Neural cell (in vitro differentiated cells): ENCODE results near the gene MINK1. TPM values are rescaled to one million over a fixed set of nuclear protein-coding genes. Genes with fewer than 3 reads are reported as not detected.
"Not testable (repeated sequence)": the region's sequence is repeated elsewhere in the genome, so short reads cannot be mapped to it uniquely, and the experiment has no call there.

Source experiments
- H2AFZ ChIP-seq: fragments of 200-600, 300-800 bp; sonication (generic), shearing (Covaris generic); 2 replicates; pipeline ENCODE4 v1.6.0; 2014; ENCODE audit warnings: low read depth, mild to moderate bottlenecking, antibody characterized with exemption, low read length, moderate library complexity
- H3F3A ChIP-seq: fragments of 200-600 bp; shearing (Covaris generic); 2 replicates; pipeline ENCODE4 v1.6.1; 2016; ENCODE audit warnings: mild to moderate bottlenecking, moderate library complexity, mixed read lengths, antibody characterized with exemption, low read length; ENCODE audit not compliant: insufficient read depth, poor library complexity, severe bottlenecking
- H3K27ac ChIP-seq: fragments of 200-600, 300-800 bp; sonication (generic), shearing (Covaris generic); 2 replicates; pipeline ENCODE4 v1.5.1; 2014; ENCODE audit warnings: mild to moderate bottlenecking, low read length, moderate library complexity
- H3K27me3 ChIP-seq: fragments of 300-800, 200-600 bp; sonication (generic), shearing (Covaris generic); 2 replicates; pipeline ENCODE4 v1.6.0; 2014; ENCODE audit warnings: mild to moderate bottlenecking, low read depth, low read length, moderate library complexity; ENCODE audit not compliant: insufficient read depth
- H3K36me3 ChIP-seq: fragments of 300-800, 200-600 bp; sonication (generic), shearing (Covaris generic); 2 replicates; pipeline ENCODE4 v1.5.1; 2014; ENCODE audit warnings: mild to moderate bottlenecking, antibody characterized with exemption, low read length, moderate library complexity; ENCODE audit not compliant: insufficient read depth
- H3K4me2 ChIP-seq: fragments of 300-800, 200-600 bp; sonication (generic), shearing (Covaris generic); 2 replicates; pipeline ENCODE4 v1.6.0; 2014; ENCODE audit warnings: mild to moderate bottlenecking, low read length
- H3K4me3 ChIP-seq: fragments of 300-800, 200-600 bp; sonication (generic), shearing (Covaris generic); 2 replicates; pipeline ENCODE4 v1.5.1; 2014; ENCODE audit warnings: mild to moderate bottlenecking, low read length, moderate library complexity
- H3K79me2 ChIP-seq: fragments of 200-600 bp; shearing (Covaris generic); replicated peaks from 2 replicates; pipeline ENCODE4 v1.6.0; 2014; ENCODE audit warnings: mild to moderate bottlenecking, low read length, moderate library complexity; ENCODE audit not compliant: insufficient read depth
- H3K9ac ChIP-seq: fragments of 300-800, 200-600 bp; sonication (generic), shearing (Covaris generic); 2 replicates; pipeline ENCODE4 v1.6.1; 2016; ENCODE audit warnings: mild to moderate bottlenecking, low read length, mixed read lengths
- H3K9me2 ChIP-seq: fragments of 200-600 bp; shearing (Covaris generic); 2 replicates; pipeline ENCODE4 v1.6.1; 2016; ENCODE audit warnings: mild to moderate bottlenecking, low read length, mixed read lengths; ENCODE audit not compliant: insufficient read depth
- H3K9me3 ChIP-seq: fragments of 200-600, 300-800 bp; sonication (generic), shearing (Covaris generic); 2 replicates; pipeline ENCODE4 v1.6.1; 2016; ENCODE audit warnings: mild to moderate bottlenecking, mixed run types, low read length, moderate library complexity, mixed read lengths
- H4K20me1 ChIP-seq: fragments of 200-600 bp; shearing (Covaris generic); 2 replicates; pipeline ENCODE4 v1.6.1; 2016; ENCODE audit warnings: mild to moderate bottlenecking, mixed run types; ENCODE audit not compliant: insufficient read depth
- CTCF ChIP-seq: fragments of 450-650 bp; IDR thresholded peaks from 2 replicates; pipeline ENCODE4 v1.5.1; 2014; ENCODE audit warnings: antibody characterized with exemption, mild to moderate bottlenecking, moderate library complexity; ENCODE audit not compliant: poor library complexity, severe bottlenecking
- EP300 ChIP-seq: fragments of 450-650 bp; conservative IDR thresholded peaks from 2 replicates; pipeline ENCODE4 v1.6.1; 2014; ENCODE audit warnings: antibody characterized with exemption, mild to moderate bottlenecking, moderate library complexity; ENCODE audit not compliant: poor library complexity, severe bottlenecking
- EZH2 ChIP-seq: fragments of 200-600, 300-800 bp; shearing (Covaris generic), sonication (generic); IDR thresholded peaks from 2 replicates; pipeline ENCODE4 v1.6.1; 2014; ENCODE audit warnings: antibody characterized with exemption, low read length, borderline replicate concordance, mild to moderate bottlenecking; ENCODE audit not compliant: insufficient read depth, poor library complexity, severe bottlenecking
- MXI1 ChIP-seq: fragments of 450-650 bp; conservative IDR thresholded peaks from 2 replicates; pipeline ENCODE4 v1.6.1; 2014; ENCODE audit warnings: antibody characterized with exemption, mild to moderate bottlenecking; ENCODE audit not compliant: poor library complexity, severe bottlenecking
- POLR2AphosphoS5 ChIP-seq: IDR thresholded peaks from 2 replicates; pipeline ENCODE4 v1.6.1; 2012
- RAD21 ChIP-seq: fragments of 450-650 bp; conservative IDR thresholded peaks from 2 replicates; pipeline ENCODE4 v1.6.1; 2014; ENCODE audit warnings: antibody characterized with exemption, mild to moderate bottlenecking, moderate library complexity
- REST ChIP-seq: IDR thresholded peaks from 2 replicates; pipeline ENCODE4 v1.6.1; 2012; ENCODE audit warnings: borderline replicate concordance
- SMC3 ChIP-seq: fragments of 450-650 bp; conservative IDR thresholded peaks from 2 replicates; pipeline ENCODE4 v1.6.1; 2014; ENCODE audit warnings: antibody characterized with exemption, mild to moderate bottlenecking, moderate library complexity; ENCODE audit not compliant: poor library complexity
- TAF1 ChIP-seq: IDR thresholded peaks from 2 replicates; pipeline ENCODE4 v1.6.1; 2012; ENCODE audit warnings: low read depth
- polyA plus RNA-seq: library from polyadenylated mRNA; depleted of rRNA; stranded (reverse); fragments of >200 nt; gene quantifications from 2 replicates; pipeline ENCODE4 v1.2.3, GENCODE V29; 2014

MINK1 gene
- polyA plus RNA-seq, 1 donor from 2014 or later: 38.1 TPM

GRCh38 chr17:4832829-4833177, 337 bp upstream of the MINK1 start:
- H3K9me3 ChIP-seq, H3K4me2 ChIP-seq, H3K36me3 ChIP-seq, H3K9me2 ChIP-seq, H3F3A ChIP-seq, H4K20me1 ChIP-seq, H3K27me3 ChIP-seq: not testable (repeated sequence)
- H3K4me3 ChIP-seq: peak overlapping the region; percentile 100
- peak overlapping the region; percentile 70 for H2AFZ ChIP-seq
- TF ChIP-seq EP300: peak; percentile 46
- peak overlapping the region; percentile 95 for H3K9ac ChIP-seq
- H3K79me2 ChIP-seq: peaks cover 43% of the 10 kb centered on the region
- peak overlapping the region; percentile 91 for H3K27ac ChIP-seq

GRCh38 chr17:4833941-4834680, 971 bp downstream of the MINK1 start:
- Histone ChIP-seq H3K27ac (peak overlapping the region; percentile 87), H3K27me3 (no peaks in the 10 kb centered on the region), H3F3A (no peaks in the 10 kb centered on the region), H3K9ac (peak overlapping the region; percentile 95), H3K4me3 (peak overlapping the region; percentile 100), H4K20me1 (no peaks in the 10 kb centered on the region), H3K4me2 (peak overlapping the region; percentile 97), H2AFZ (peak overlapping the region; percentile 56), H3K36me3 (no peaks in the 10 kb centered on the region), H3K9me3 (no peaks in the 10 kb centered on the region), H3K79me2 (peaks cover 52% of the 10 kb centered on the region), H3K9me2 (no peaks in the 10 kb centered on the region)
- TF ChIP-seq POLR2AphosphoS5: peak; percentile 35
- TF ChIP-seq MXI1: peak; percentile 28
- no peak for TF ChIP-seq RAD21

- Histone ChIP-seq H3K27me3 (no peaks in the 10 kb centered on the region), H3K27ac (peak overlapping the region; percentile 87), H3K9me3 (no peaks in the 10 kb centered on the region), H3K4me2 (peak overlapping the region; percentile 97), H3K4me3 (peak overlapping the region; percentile 100), H2AFZ (no peak overlapping the region), H3K9me2 (no peaks in the 10 kb centered on the region), H4K20me1 (no peaks in the 10 kb centered on the region), H3F3A (no peaks in the 10 kb centered on the region), H3K36me3 (no peaks in the 10 kb centered on the region), H3K79me2 (peaks cover 57% of the 10 kb centered on the region), H3K9ac (peak overlapping the region; percentile 95)
- TF ChIP-seq MXI1: no peak
- TF ChIP-seq TAF1: no peak
- no peak for TF ChIP-seq EP300
- no peak for TF ChIP-seq CTCF
- TF ChIP-seq RAD21: no peak
- TF ChIP-seq EZH2: no peak
- no peak for TF ChIP-seq SMC3
- TF ChIP-seq POLR2AphosphoS5: no peak
- no peak for TF ChIP-seq REST
Measured at GRCh38 chr17:4834681-4835020, 1.5 kb downstream of the MINK1 start.
